AG09309 (cell line): ENCODE results near the gene SPECC1L.

ENCODE experiments used
- DNase-seq: peaks from one replicate; pipeline ENCODE4 v3.0.0-alpha.2; 2010; ENCODE audit warnings: low read depth
- H3K4me3 ChIP-seq: 2 replicates; pipeline ENCODE4 v1.5.1; 2011; ENCODE audit warnings: mild to moderate bottlenecking, low read depth, low read length, moderate library complexity; ENCODE audit not compliant: control insufficient read depth
- CTCF ChIP-seq: IDR thresholded peaks from 2 replicates; pipeline ENCODE4 v1.5.1; 2011; ENCODE audit warnings: mild to moderate bottlenecking, low read depth, low read length, inconsistent platforms; ENCODE audit not compliant: insufficient read depth, control insufficient read depth; ENCODE audit errors: missing control alignments

The SPECC1L gene

GRCh38 chr22:24419475-24419850, 148.8 kb downstream of the SPECC1L start:
- DNase-seq: no peak
- H3K4me3 ChIP-seq: no peak overlapping the region
- TF ChIP-seq CTCF: no peak

- DNase-seq: no peak
- no peak overlapping the region for H3K4me3 ChIP-seq
- TF ChIP-seq CTCF: no peak
These were observed 149.7 kb downstream of the SPECC1L start for GRCh38 chr22:24420072-24420976.

GRCh38 chr22:24420977-24421343, 150.3 kb downstream of the SPECC1L start:
- no peak overlapping the region for H3K4me3 ChIP-seq
- TF ChIP-seq CTCF: no peak
- no peak for DNase-seq

- TF ChIP-seq CTCF: peak; percentile 21
- no peak overlapping the region for H3K4me3 ChIP-seq
- no peak for DNase-seq
These were observed 150.8 kb downstream of the SPECC1L start for GRCh38 chr22:24421428-24421931.

GRCh38 chr22:24422102-24422665, 151.6 kb downstream of the SPECC1L start:
- TF ChIP-seq CTCF: no peak
- H3K4me3 ChIP-seq: no peak overlapping the region
- no peak for DNase-seq

- TF ChIP-seq CTCF: peak; percentile 50
- peak overlapping the region; percentile 34 for H3K4me3 ChIP-seq
- DNase-seq: no peak
These were observed 152.9 kb downstream of the SPECC1L start for GRCh38 chr22:24423519-24424000.
